HepG2 (cell line): ENCODE data around the gene CPM. TPM values are rescaled to one million over a fixed set of nuclear protein-coding genes. Genes with fewer than 3 reads are reported as not detected.
A peak's percentile ranks its signal among the peaks of the same experiment; 100 is the strongest.

Experiments
- AFF4 ChIP-seq: sonication (generic); formaldehyde crosslinking; IDR thresholded peaks from 2 replicates; pipeline ENCODE4 v1.4.0; 2020; ENCODE audit warnings: missing genetic modification reagents
- GLI4 ChIP-seq: sonication (generic); formaldehyde crosslinking; IDR thresholded peaks from 2 replicates; pipeline ENCODE4 v1.5.1; 2020; ENCODE audit warnings: missing genetic modification reagents, mild to moderate bottlenecking, moderate library complexity, borderline replicate concordance
- HNF4A ChIP-seq: sonication (generic); formaldehyde crosslinking; IDR thresholded peaks from 2 replicates; pipeline ENCODE4 v1.4.0; 2020; ENCODE audit warnings: missing genetic modification reagents
- MTF2 ChIP-seq: sonication (generic); formaldehyde crosslinking; IDR thresholded peaks from 2 replicates; pipeline ENCODE4 v1.5.0; 2020; ENCODE audit warnings: missing genetic modification reagents, borderline replicate concordance
- PRDM10 ChIP-seq: sonication (generic); formaldehyde crosslinking; IDR thresholded peaks from 2 replicates; pipeline ENCODE4 v1.4.0; 2020; ENCODE audit warnings: low read depth, missing genetic modification reagents
- SMYD3 ChIP-seq: sonication (generic); formaldehyde crosslinking; IDR thresholded peaks from 2 replicates; pipeline ENCODE4 v1.8.1; 2023; ENCODE audit warnings: mild to moderate bottlenecking, missing genetic modification reagents
- TBX3 ChIP-seq: fragments of 450-650 bp; IDR thresholded peaks from 2 replicates; pipeline ENCODE4 v1.6.1; 2017; ENCODE audit warnings: antibody characterized with exemption, mild to moderate bottlenecking, inconsistent platforms, borderline replicate concordance
- TFDP2 ChIP-seq: sonication (generic); formaldehyde crosslinking; IDR thresholded peaks from 2 replicates; pipeline ENCODE4 v1.4.0; 2020; ENCODE audit warnings: missing genetic modification reagents
- ZBTB8A ChIP-seq: sonication (generic); formaldehyde crosslinking; IDR thresholded peaks from 2 replicates; pipeline ENCODE4 v1.4.0; 2020; ENCODE audit warnings: mild to moderate bottlenecking, low read depth, missing genetic modification reagents, borderline replicate concordance
- ZNF142 ChIP-seq: sonication (generic); formaldehyde crosslinking; IDR thresholded peaks from 2 replicates; pipeline ENCODE4 v1.4.0; 2020; ENCODE audit warnings: missing genetic modification reagents
- ZNF354B ChIP-seq: sonication (generic); formaldehyde crosslinking; IDR thresholded peaks from 2 replicates; pipeline ENCODE4 v1.8.0; 2022; ENCODE audit warnings: mild to moderate bottlenecking, missing genetic modification reagents
- ZSCAN31 ChIP-seq: sonication (generic); formaldehyde crosslinking; IDR thresholded peaks from 2 replicates; pipeline ENCODE4 v1.5.0; 2020; ENCODE audit warnings: low read depth, mild to moderate bottlenecking, missing genetic modification reagents
- polyA plus RNA-seq, 8 experiments: library from polyadenylated mRNA; depleted of rRNA in 3 of 8; stranded (reverse) in 7 of 8; unstranded in 1 of 8; fragments of >200 nt; fragmentation: Illumina TruSeq in 4 of 8; extraction: Trizol in 4 of 8; gene quantifications; 2 replicates each; pipeline versions ENCODE4 v1.2.1 to v1.2.3, GENCODE V29; 2011 to 2016; ENCODE audit warnings: low read depth in 4 of 8, missing spikeins in 1 of 8, mixed read lengths in 1 of 8; ENCODE audit not compliant: insufficient read depth in 1 of 8
- total RNA-seq, 5 experiments: library from RNA; depleted of rRNA; stranded (reverse); fragments of >200 nt; fragmentation: Illumina TruSeq; extraction: Trizol; gene quantifications; 2 replicates each; pipeline ENCODE4 v1.2.3, GENCODE V29; 2016; ENCODE audit warnings: low read depth in 1 of 5

Gene CPM
- total and polyA plus RNA-seq, 2 of the 13 experiments (the other 11 are each of a cell fraction or from before 2014, with no cell fraction given) = not detected

GRCh38 chr12:68804657-68805591 lies 128.0 kb downstream of the CPM start (continued):
- peak; percentile 97 for TF ChIP-seq PRDM10 (CRISPR knock-in tag)
- peak; percentile 85 for TF ChIP-seq AFF4 (CRISPR knock-in tag)
- TF ChIP-seq ZNF354B (CRISPR knock-in tag) = no peak
- 0 out of 2 replicates have a peak, but pooled peaks have one; percentile 27 for TF ChIP-seq ZNF142 (CRISPR knock-in tag)
- no peak; the same call in 1 of the 2 replicates for TF ChIP-seq ZSCAN31 (CRISPR knock-in tag)
- TF ChIP-seq TFDP2 (CRISPR knock-in tag) = peak; percentile 72; the same call in 1 of the 2 replicates
- TF ChIP-seq SMYD3 (CRISPR knock-in tag) = 0 out of 2 replicates have a peak, but pooled peaks have one; percentile 25
- no peak for TF ChIP-seq GLI4 (CRISPR knock-in tag)
- no peak for TF ChIP-seq TBX3
- no peak for TF ChIP-seq ZBTB8A
- no peak for TF ChIP-seq MTF2 (CRISPR knock-in tag)
- peak; percentile 73 for TF ChIP-seq HNF4A (CRISPR knock-in tag)
